Heart right ventricle (tissue), 16 donors: Measurements from ENCODE around the gene CLTB. TPM values are rescaled to one million over a fixed set of nuclear protein-coding genes. Genes with fewer than 3 reads are reported as not detected.
A peak's percentile ranks its signal among the peaks of the same experiment; 100 is the strongest.

Source experiments
- ATAC-seq, 8 donors: fragments of 200-7000 bp; cut with Tn5 transposase; one replicate each; pipeline ENCODE4 v1.9.1; 2020; ENCODE audit warnings: mild to moderate bottlenecking in 8 of 8, moderate library complexity in 8 of 8, moderate number of reproducible peaks in 1 of 8
- DNase-seq, 2 donors: peaks; one replicate each; pipeline ENCODE4 v3.0.0-alpha.2; 2020
- H3K27ac ChIP-seq, 10 donors: fragments of 200-600 bp; sonication (generic) in 2 of 10; one replicate each; pipeline versions ENCODE4 v1.5.0 to v1.8.0; 2020 to 2022; ENCODE audit warnings: mild to moderate bottlenecking in 3 of 10
- H3K27me3 ChIP-seq, 7 donors: fragments of 200-600 bp; one replicate each; pipeline ENCODE4 v1.8.0; 2021 to 2022; ENCODE audit warnings: mild to moderate bottlenecking in 2 of 7
- H3K36me3 ChIP-seq, 9 donors: fragments of 200-600 bp; sonication (generic) in 1 of 9; one replicate each; pipeline versions ENCODE4 v1.5.0 to v1.8.0; 2020 to 2022; ENCODE audit warnings: mild to moderate bottlenecking in 2 of 9
- H3K4me1 ChIP-seq, 9 donors: fragments of 200-600 bp; sonication (generic) in 1 of 9; one replicate each; pipeline versions ENCODE4 v1.5.0 to v1.8.0; 2020 to 2022; ENCODE audit warnings: mild to moderate bottlenecking in 4 of 9
- H3K4me3 ChIP-seq, 10 donors: fragments of 200-600 bp; sonication (generic) in 2 of 10; one replicate each; pipeline versions ENCODE4 v1.5.0 to v1.8.0; 2020 to 2022; ENCODE audit warnings: mild to moderate bottlenecking in 7 of 10, moderate library complexity in 2 of 10
- H3K9me3 ChIP-seq, 11 donors: fragments of 200-600 bp in 10 of 11; sonication (generic) in 2 of 11; one replicate each; pipeline versions ENCODE4 v1.5.0 to v1.8.0; 2013 to 2022; ENCODE audit warnings: mild to moderate bottlenecking in 2 of 11, control low read depth in 1 of 11, moderate library complexity in 1 of 11
- WGBS, 2 donors: extraction: QIAGEN DNeasy Blood & Tissue Kit; methylation state at CpG; one replicate each; pipeline ENCODE4 v1.1.7; 2013; ENCODE audit warnings: inconsistent platforms in 1 of 2; 5-methylcytosine and 5-hydroxymethylcytosine counted together
- intact Hi-C, 10 donors: fragments of 100-400 bp; cut with DNase I; formaldehyde crosslinking; loops; one replicate each; pipeline versions ENCODE4 v1.11.1 to v1.14.2; 2022
- polyA plus RNA-seq, 2 donors: library from polyadenylated mRNA; stranded (reverse); fragments of 200-250 nt; gene quantifications; one replicate each; pipeline ENCODE4 v1.2.3, GENCODE V29; 2013
- total RNA-seq, 10 donors: library from RNA; stranded (reverse); fragmentation: NEBNext Ultra II Directional in 3 of 10; extraction: Animal tissue kit (Norgen Biotek cat#: 25700) in 3 of 10; gene quantifications; one replicate each; pipeline versions ENCODE4 v1.2.1 to v1.2.4, GENCODE V29; 2021 to 2023
- TF ChIP-seq, protein P1 (sequence below), 9 donors: fragments of 200-600 bp; sonication (generic) in 2 of 9; IDR thresholded peaks; one replicate each; pipeline versions ENCODE4 v1.5.0 to v1.8.0; 2021 to 2022; ENCODE audit warnings: antibody characterized with exemption in 9 of 9, mild to moderate bottlenecking in 5 of 9, moderate library complexity in 1 of 9
- donor health status: Arrhythmogenic right ventricular cardiomyopathy.
- donor health status: ischemic (EF 13 %, LVEDD 7.1; RV severe dilation, severe dysfunction).
- donor health status: healthy with polysubstance abuse.
- donor health status: DM: no; HTN: yes; CAD: no.
- donor health status: DM: no; HTN: no; CAD: no.
- donor health status: ischemic (EF 25% LVEDD 6.9; RV normal size, moderate dysfunction).
- donor health status: ischemic (EF 25% LVEDD 5.7; RV mildly dilated, moderate dysfunction).
- donor health status: healthy.
- donor health status: DM: yes; HTN: yes; CAD: no.
- donor health status: Ischemic cardiomyopathy.
- donor health status: ischemic (EF 35%, LVEDD 5.7; RV mildly dilated, moderate dysfunction).
- donor health status: nonischemic (EF 11% LVEDD 7.7; RV severe dilation, severe dysfunction).
- donor health status: DM: yes; HTN: yes; CAD: no.
- donor health status: PGD.
- donor health status: ischemic (EF 29% LVEDD 5.4; RV normal size, mild dysfunction).
- donor health status: nonischemic (EF 23%, LVEDD 6.1; RV moderate dilation, normal function).

The CLTB gene
- total and polyA plus RNA-seq, 12 donors: 192 to 569 (median 229) TPM

DNA sequence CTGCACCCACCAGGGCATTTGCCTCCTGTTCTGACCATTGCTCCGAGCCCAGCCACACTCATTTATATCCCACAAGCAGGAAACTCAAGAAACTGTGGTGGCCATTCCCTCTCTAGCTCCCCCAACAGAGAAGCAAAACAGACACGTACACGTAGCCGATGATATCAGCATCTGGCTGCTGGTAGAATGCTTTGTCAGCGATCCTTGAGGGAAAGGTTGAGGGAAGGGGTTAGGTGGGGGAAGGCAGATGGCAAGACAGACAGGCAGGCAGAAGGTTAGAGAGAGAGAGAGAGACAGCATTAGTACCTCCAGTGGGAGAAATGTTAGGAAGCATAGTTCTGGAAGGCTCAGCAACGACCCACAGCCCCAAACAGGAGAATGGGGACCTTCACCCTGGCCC lies 20.0 kb downstream of the CLTB start:
- no peak for DNase-seq
- intact Hi-C loops: no loop called here
- H3K36me3 ChIP-seq: peaks cover 0 to 87% (median 10%) of the 10 kb centered on the region in 9 donors
- H3K27ac ChIP-seq: peak overlapping the region in 7 of 10 donors; percentile 3 to 77 (median 44)
- no peaks in the 10 kb centered on the region for H3K27me3 ChIP-seq
- no peak overlapping the region for H3K4me3 ChIP-seq
- ATAC-seq: no peak
- 41 to 64% methylated on average over 6 of the region's 6 CpGs for WGBS, 2 donors
- TF ChIP-seq, protein P1, sequence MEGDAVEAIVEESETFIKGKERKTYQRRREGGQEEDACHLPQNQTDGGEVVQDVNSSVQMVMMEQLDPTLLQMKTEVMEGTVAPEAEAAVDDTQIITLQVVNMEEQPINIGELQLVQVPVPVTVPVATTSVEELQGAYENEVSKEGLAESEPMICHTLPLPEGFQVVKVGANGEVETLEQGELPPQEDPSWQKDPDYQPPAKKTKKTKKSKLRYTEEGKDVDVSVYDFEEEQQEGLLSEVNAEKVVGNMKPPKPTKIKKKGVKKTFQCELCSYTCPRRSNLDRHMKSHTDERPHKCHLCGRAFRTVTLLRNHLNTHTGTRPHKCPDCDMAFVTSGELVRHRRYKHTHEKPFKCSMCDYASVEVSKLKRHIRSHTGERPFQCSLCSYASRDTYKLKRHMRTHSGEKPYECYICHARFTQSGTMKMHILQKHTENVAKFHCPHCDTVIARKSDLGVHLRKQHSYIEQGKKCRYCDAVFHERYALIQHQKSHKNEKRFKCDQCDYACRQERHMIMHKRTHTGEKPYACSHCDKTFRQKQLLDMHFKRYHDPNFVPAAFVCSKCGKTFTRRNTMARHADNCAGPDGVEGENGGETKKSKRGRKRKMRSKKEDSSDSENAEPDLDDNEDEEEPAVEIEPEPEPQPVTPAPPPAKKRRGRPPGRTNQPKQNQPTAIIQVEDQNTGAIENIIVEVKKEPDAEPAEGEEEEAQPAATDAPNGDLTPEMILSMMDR (IDR thresholded peaks at IDR 0.05): no peak
- peaks cover 7 to 39% (median 21%) of the 10 kb centered on the region in 9 donors for H3K4me1 ChIP-seq
- H3K9me3 ChIP-seq: no peaks in the 10 kb centered on the region

DNA sequence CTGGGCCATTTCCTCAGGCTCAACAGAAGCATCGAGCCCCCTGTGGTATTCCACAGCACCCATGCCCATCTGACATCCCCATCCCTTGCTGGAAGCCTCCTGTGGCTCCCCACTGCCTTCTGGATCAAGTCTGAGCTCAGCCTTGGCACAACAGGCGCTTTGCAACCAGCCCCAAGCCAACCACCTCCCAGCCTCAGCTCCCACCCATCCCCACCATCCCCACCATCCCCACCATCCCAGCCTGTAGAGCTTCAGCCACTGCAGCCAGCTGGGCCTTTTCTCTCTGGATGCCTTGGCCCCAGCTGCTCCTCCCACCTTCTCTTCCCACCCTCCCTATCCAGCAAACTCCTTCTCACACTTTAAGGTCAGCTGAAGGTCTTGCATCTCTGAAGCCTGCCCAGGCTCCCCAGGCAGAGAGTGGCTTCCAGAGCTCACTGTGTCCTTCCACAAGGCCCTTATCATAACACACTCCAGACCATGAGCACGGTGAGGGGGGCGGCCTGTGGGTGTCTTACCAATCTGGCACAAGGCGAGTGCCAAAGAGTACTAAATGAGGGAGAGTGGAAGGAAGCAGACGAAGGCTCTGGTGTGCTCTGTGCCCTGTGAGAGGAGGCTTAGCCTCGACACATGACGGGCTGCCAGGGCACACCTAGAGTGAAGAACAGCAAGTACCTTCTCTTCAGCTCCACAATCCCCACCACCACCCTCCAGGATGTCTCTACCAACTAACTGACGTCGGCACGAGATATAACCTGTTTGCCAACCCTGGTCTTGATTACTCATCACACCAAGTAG lies 21.3 kb downstream of the CLTB start:
- Histone ChIP-seq H3K4me1 (peaks cover 0 to 39% (median 12%) of the 10 kb centered on the region in 9 donors), H3K4me3 (no peak overlapping the region), H3K9me3 (no peaks in the 10 kb centered on the region), H3K27ac (peak overlapping the region in 9 of 10 donors; percentile 63 to 81 (median 73)), H3K36me3 (peaks cover 0 to 87% (median 20%) of the 10 kb centered on the region in 9 donors), H3K27me3 (no peaks in the 10 kb centered on the region)
- ATAC-seq (peak; percentile 55 to 93 (median 83)), DNase-seq (peak; percentile 60 to 63)
- intact Hi-C loops: no loop called here
- TF ChIP-seq, protein P1 (IDR thresholded peaks at IDR 0.05): no peak
- WGBS, 2 donors: 47 to 64% methylated on average over 11 of the region's 11 CpGs

DNA sequence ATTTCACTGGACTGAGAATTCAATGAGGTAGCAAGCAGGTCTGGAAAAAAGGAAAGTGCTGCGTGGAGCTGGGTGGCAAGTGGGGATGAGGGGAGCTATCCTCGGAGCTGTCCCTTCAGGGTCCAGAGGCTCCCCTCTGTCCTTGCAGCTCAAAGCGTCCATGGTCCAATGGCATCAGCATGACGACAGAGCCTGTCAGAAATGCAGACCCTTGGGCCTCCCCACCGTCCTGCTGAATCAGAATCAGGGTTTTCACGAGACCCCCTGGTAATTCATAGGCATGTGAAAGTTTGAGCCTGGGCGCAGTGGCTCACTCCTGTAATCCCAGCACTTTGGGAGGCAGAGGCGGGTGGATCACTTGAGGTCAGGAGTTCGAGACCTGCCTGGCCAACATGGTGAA lies 22.2 kb downstream of the CLTB start:
- Histone ChIP-seq H3K4me3 (no peak overlapping the region), H3K27me3 (no peaks in the 10 kb centered on the region), H3K9me3 (no peaks in the 10 kb centered on the region), H3K27ac (peak overlapping the region in 7 of 10 donors; percentile 22 to 81 (median 73)), H3K36me3 (peaks cover 0 to 78% (median 20%) of the 10 kb centered on the region in 9 donors), H3K4me1 (peaks cover 0 to 44% (median 19%) of the 10 kb centered on the region in 9 donors)
- intact Hi-C loops: no loop called here
- no peak for DNase-seq
- WGBS, 2 donors: 93 to 95% methylated on average over 9 of the region's 9 CpGs
- TF ChIP-seq, protein P1 (IDR thresholded peaks at IDR 0.05): no peak
- ATAC-seq: no peak

DNA sequence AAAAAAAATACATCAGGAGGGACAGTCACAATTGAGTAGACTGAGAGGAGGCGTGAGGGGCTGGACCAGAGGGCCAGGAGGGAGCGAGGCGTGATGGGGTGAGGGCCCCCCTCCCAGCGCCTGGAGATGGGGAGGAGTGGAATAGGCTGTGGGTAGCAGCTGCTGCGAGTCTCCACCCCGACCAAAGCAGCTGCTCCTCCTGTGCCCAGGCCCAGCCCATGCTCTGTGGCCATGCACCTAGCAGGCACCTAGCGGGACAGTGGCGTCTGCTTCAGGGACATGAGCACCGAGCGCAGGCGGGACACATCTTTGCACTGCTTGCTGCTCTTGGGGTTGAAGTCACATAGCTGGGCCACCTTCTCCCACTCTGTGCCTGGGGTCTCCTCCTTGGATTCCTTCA lies 23.8 kb downstream of the CLTB start:
- Histone ChIP-seq H3K27me3 (no peaks in the 10 kb centered on the region), H3K9me3 (no peaks in the 10 kb centered on the region), H3K36me3 (peaks cover 0 to 62% (median 20%) of the 10 kb centered on the region in 9 donors), H3K4me3 (no peak overlapping the region), H3K4me1 (peaks cover 2 to 50% (median 27%) of the 10 kb centered on the region in 9 donors), H3K27ac (no peak overlapping the region)
- DNase-seq (no peak), ATAC-seq (no peak)
- WGBS, 2 donors: 90 to 95% methylated on average over 11 of the region's 11 CpGs
- intact Hi-C loops: no loop called here
- TF ChIP-seq, protein P1 (IDR thresholded peaks at IDR 0.05): no peak
